PC-3 (cell line): Measurements from ENCODE around the gene SPATA20. TPM values are rescaled to one million over a fixed set of nuclear protein-coding genes. Genes with fewer than 3 reads are reported as not detected.

Experiments used
- ATAC-seq: fragments of 200-7000 bp; cut with Tn5 transposase; 2 replicates; pipeline ENCODE4 v1.9.1; 2020; ENCODE audit warnings: mild to moderate bottlenecking, moderate library complexity
- BruUV-seq: library from RNA; stranded (reverse); fragments of 400-500 nt; replicated peaks from 2 replicates; lab custom pipeline; 2021; lab: Mats Ljungman, UMichigan
- CTCF ChIA-PET: fragments of 300-600 bp; sonication (Branson Sonifier 250); formaldehyde crosslinking; loops from one replicate; lab custom pipeline; 2022; ENCODE audit warnings: antibody characterized with exemption; lab: Charles Lee
- POLR2A ChIA-PET: fragments of 300-600 bp; sonication (Branson Sonifier 250); formaldehyde crosslinking; loops from one replicate; lab custom pipeline; 2022; ENCODE audit warnings: antibody characterized with exemption; ENCODE audit not compliant: unreplicated experiment; lab: Charles Lee
- DNase-seq: peaks from one replicate; pipeline ENCODE4 v3.0.0-alpha.2; 2015
- H2AFZ ChIP-seq: fragments of 300-600 bp; sonication (generic); 2 replicates; pipeline ENCODE4 v1.6.0; 2016; ENCODE audit warnings: antibody characterized with exemption, low read length
- H3F3A ChIP-seq: fragments of 300-600 bp; sonication (generic); one replicate; pipeline ENCODE4 v1.6.0; 2017; ENCODE audit warnings: antibody characterized with exemption, low read length, control low read depth, mild to moderate bottlenecking; ENCODE audit not compliant: unreplicated experiment
- H3K27ac ChIP-seq: fragments of 300-600 bp; sonication (generic); 2 replicates; pipeline ENCODE4 v1.5.1; 2016; ENCODE audit warnings: mild to moderate bottlenecking, low read length
- H3K27me3 ChIP-seq: fragments of 300-600 bp; sonication (generic); 2 replicates; pipeline ENCODE4 v1.6.1; 2016; ENCODE audit warnings: low read length, mixed read lengths
- H3K36me3 ChIP-seq: fragments of 300-600 bp; sonication (generic); 2 replicates; pipeline ENCODE4 v1.6.1; 2016; ENCODE audit warnings: low read depth, mixed run types, low read length, mixed read lengths
- H3K4me1 ChIP-seq: fragments of 300-600 bp; sonication (generic); 2 replicates; pipeline ENCODE4 v1.5.1; 2016; ENCODE audit warnings: low read length; ENCODE audit not compliant: insufficient read depth
- H3K4me2 ChIP-seq: fragments of 300-600 bp; sonication (generic); 2 replicates; pipeline ENCODE4 v1.6.0; 2016; ENCODE audit warnings: low read length
- H3K4me3 ChIP-seq: fragments of 300-600 bp; sonication (generic); 2 replicates; pipeline ENCODE4 v1.5.1; 2016; ENCODE audit warnings: mild to moderate bottlenecking, low read length, mixed read lengths
- H3K79me2 ChIP-seq: fragments of 300-600 bp; sonication (generic); 2 replicates; pipeline ENCODE4 v1.6.1; 2017; ENCODE audit warnings: low read length, mixed read lengths
- H3K9ac ChIP-seq: fragments of 300-600 bp; sonication (generic); 2 replicates; pipeline ENCODE4 v1.6.0; 2016; ENCODE audit warnings: mild to moderate bottlenecking, low read length
- H3K9me2 ChIP-seq: fragments of 300-600 bp; sonication (generic); replicated peaks from 2 replicates; pipeline ENCODE4 v1.6.1; 2016; ENCODE audit warnings: mixed run types, low read length, mixed read lengths
- H3K9me3 ChIP-seq: fragments of 300-600 bp; sonication (generic); 2 replicates; pipeline ENCODE4 v1.6.1; 2016; ENCODE audit warnings: low read length, mixed read lengths
- H4K20me1 ChIP-seq: fragments of 300-600 bp; sonication (generic); 2 replicates; pipeline ENCODE4 v1.6.1; 2016; ENCODE audit warnings: low read length, mixed read lengths
- EZH2 ChIP-seq: fragments of 300-600 bp; sonication (generic); IDR thresholded peaks from one replicate; pipeline ENCODE4 v1.6.1; 2017; ENCODE audit warnings: antibody characterized with exemption, mild to moderate bottlenecking, low read length; ENCODE audit not compliant: unreplicated experiment
- EZH2phosphoT487 ChIP-seq: fragments of 300-600 bp; sonication (generic); IDR thresholded peaks from 2 replicates; pipeline ENCODE4 v1.6.1; 2018; ENCODE audit warnings: mild to moderate bottlenecking, antibody characterized with exemption, low read length, borderline replicate concordance
- intact Hi-C: fragments of 100-400 bp; cut with micrococcal nuclease; formaldehyde crosslinking; loops from 2 replicates; pipeline ENCODE4 v1.9.0; 2023
- total RNA-seq: library from RNA; depleted of rRNA; stranded (reverse); fragments of >200 nt; gene quantifications from 2 replicates; pipeline ENCODE4 v1.2.3, GENCODE V29; 2014
- TF ChIP-seq, protein P1 (sequence below): fragments of 300-600 bp; sonication (generic); conservative IDR thresholded peaks from 2 replicates; pipeline ENCODE4 v1.5.1; 2017; ENCODE audit warnings: antibody characterized with exemption, low read depth, mild to moderate bottlenecking, low read length

SPATA20 gene
- total RNA-seq, 1 experiment from 2014 or later = 115 TPM

DNA sequence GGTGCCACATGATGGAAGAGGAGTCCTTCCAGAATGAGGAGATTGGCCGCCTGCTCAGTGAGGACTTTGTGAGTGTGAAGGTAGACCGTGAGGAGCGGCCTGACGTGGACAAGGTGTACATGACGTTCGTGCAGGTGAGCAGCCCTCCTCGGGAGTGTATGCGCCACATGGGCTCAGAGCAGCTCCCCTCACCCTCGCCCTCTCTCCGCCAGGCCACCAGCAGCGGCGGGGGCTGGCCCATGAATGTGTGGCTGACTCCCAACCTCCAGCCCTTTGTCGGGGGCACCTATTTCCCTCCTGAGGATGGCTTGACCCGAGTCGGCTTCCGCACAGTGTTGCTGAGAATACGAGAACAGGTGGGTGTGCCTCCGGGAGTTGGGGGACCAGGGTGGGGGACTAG is 1.9 kb downstream of the SPATA20 start:
- H3K4me3 ChIP-seq = no peak overlapping the region
- ATAC-seq (no peak), DNase-seq (no peak)
- H3K27me3 ChIP-seq = no peaks in the 10 kb centered on the region
- H4K20me1 ChIP-seq = no peaks in the 10 kb centered on the region
- H3K4me2 ChIP-seq = no peak overlapping the region
- peaks cover 13% of the 10 kb centered on the region for H3K79me2 ChIP-seq
- H3K9ac ChIP-seq = no peak overlapping the region
- peaks cover 12% of the 10 kb centered on the region for H3K4me1 ChIP-seq
- no peak overlapping the region for H2AFZ ChIP-seq
- no TSS peak for BruUV-seq
- CTCF ChIA-PET = interaction anchor here (0.6 kb wide), 1 partner anchor 76 kb away, joined by 3 read pairs; no protein-coding TSS in a partner anchor
- peaks cover 8% of the 10 kb centered on the region for H3K36me3 ChIP-seq
- H3K27ac ChIP-seq = no peak overlapping the region
- no peaks in the 10 kb centered on the region for H3F3A ChIP-seq
- intact Hi-C loops = no loop called here
- no peaks in the 10 kb centered on the region for H3K9me2 ChIP-seq
- no peaks in the 10 kb centered on the region for H3K9me3 ChIP-seq
- POLR2A ChIA-PET = no interaction called here
- no peak for TF ChIP-seq EZH2phosphoT487
- no peak for TF ChIP-seq EZH2
- TF ChIP-seq, protein P1, sequence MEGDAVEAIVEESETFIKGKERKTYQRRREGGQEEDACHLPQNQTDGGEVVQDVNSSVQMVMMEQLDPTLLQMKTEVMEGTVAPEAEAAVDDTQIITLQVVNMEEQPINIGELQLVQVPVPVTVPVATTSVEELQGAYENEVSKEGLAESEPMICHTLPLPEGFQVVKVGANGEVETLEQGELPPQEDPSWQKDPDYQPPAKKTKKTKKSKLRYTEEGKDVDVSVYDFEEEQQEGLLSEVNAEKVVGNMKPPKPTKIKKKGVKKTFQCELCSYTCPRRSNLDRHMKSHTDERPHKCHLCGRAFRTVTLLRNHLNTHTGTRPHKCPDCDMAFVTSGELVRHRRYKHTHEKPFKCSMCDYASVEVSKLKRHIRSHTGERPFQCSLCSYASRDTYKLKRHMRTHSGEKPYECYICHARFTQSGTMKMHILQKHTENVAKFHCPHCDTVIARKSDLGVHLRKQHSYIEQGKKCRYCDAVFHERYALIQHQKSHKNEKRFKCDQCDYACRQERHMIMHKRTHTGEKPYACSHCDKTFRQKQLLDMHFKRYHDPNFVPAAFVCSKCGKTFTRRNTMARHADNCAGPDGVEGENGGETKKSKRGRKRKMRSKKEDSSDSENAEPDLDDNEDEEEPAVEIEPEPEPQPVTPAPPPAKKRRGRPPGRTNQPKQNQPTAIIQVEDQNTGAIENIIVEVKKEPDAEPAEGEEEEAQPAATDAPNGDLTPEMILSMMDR = no peak

DNA sequence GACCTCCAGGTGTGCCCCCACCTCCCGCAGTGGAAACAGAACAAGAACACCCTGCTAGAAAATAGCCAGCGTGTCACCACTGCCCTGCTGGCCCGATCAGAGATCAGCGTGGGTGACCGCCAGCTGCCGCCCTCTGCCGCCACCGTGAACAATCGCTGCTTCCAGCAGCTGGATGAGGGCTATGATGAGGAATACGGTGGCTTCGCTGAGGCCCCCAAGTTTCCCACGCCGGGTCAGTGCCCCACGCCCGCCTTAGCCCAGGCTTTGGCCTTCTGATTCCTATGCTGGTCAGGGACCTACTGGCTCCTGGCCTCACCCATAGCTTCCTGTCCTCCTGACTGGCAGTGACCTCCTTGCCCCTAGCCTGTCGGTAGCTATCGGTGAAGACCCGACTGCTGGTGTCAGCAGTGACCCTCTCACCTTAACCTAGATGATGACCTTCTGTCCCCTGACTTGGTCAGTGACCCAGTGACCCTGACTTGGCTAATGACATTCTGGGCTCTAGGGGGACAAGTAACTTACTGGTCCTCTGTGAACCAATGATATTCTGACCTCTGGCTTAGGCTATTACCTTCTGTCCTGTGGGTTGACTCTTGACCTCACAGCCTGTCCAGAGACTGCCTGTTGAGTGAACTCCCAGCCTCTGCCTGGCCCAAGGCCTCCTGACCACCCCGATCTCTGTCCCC is 2.4 kb downstream of the SPATA20 start:
- TF ChIP-seq, protein P1 = no peak
- TF ChIP-seq EZH2 (no peak), EZH2phosphoT487 (no peak)
- peaks cover 12% of the 10 kb centered on the region for H3K4me1 ChIP-seq
- no peaks in the 10 kb centered on the region for H3K27me3 ChIP-seq
- H3K4me3 ChIP-seq = no peak overlapping the region
- ATAC-seq = no peak
- POLR2A ChIA-PET = no interaction called here
- peaks cover 8% of the 10 kb centered on the region for H3K36me3 ChIP-seq
- no peak overlapping the region for H3K27ac ChIP-seq
- H3K9me3 ChIP-seq = no peaks in the 10 kb centered on the region
- DNase-seq = no peak
- H2AFZ ChIP-seq = no peak overlapping the region
- H3F3A ChIP-seq = no peaks in the 10 kb centered on the region
- H4K20me1 ChIP-seq = no peaks in the 10 kb centered on the region
- H3K79me2 ChIP-seq = peaks cover 13% of the 10 kb centered on the region
- no peaks in the 10 kb centered on the region for H3K9me2 ChIP-seq
- intact Hi-C loops = no loop called here
- CTCF ChIA-PET = interaction anchor here (0.6 kb wide), 1 partner anchor 75 kb away, joined by 3 read pairs; no protein-coding TSS in a partner anchor
- no peak overlapping the region for H3K4me2 ChIP-seq
- H3K9ac ChIP-seq = no peak overlapping the region
- BruUV-seq = no TSS peak

DNA sequence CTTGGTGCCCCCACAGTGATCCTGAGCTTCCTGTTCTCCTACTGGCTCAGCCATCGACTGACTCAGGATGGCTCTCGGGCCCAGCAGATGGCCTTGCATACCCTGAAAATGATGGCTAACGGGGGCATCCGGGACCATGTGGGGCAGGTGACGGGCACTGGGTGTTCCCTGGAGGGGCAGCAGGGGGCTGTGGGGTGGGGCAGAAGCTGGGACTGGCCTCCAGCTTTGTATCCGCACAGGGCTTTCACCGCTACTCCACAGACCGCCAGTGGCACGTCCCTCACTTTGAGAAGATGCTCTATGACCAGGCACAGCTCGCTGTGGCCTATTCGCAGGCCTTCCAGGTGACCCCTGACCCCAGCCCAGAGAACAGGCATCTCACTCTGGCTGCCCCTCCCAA is 3.0 kb downstream of the SPATA20 start:
- ChIA-PET CTCF (interaction anchor here (1.2 kb wide), 2 partner anchors 132 to 146 kb away, joined by 3 to 5 read pairs; no protein-coding TSS in a partner anchor), POLR2A (no interaction called here)
- Histone ChIP-seq H3K27me3 (no peaks in the 10 kb centered on the region), H2AFZ (no peak overlapping the region), H3K27ac (no peak overlapping the region), H3K4me1 (peaks cover 12% of the 10 kb centered on the region), H3K9me3 (no peaks in the 10 kb centered on the region), H3K9ac (no peak overlapping the region), H3K79me2 (peaks cover 13% of the 10 kb centered on the region), H3K4me3 (no peak overlapping the region), H4K20me1 (no peaks in the 10 kb centered on the region), H3F3A (no peaks in the 10 kb centered on the region), H3K4me2 (no peak overlapping the region), H3K36me3 (peaks cover 8% of the 10 kb centered on the region), H3K9me2 (no peaks in the 10 kb centered on the region)
- no peak for DNase-seq
- ATAC-seq = no peak
- TF ChIP-seq EZH2phosphoT487 (no peak), EZH2 (no peak)
- TF ChIP-seq, protein P1 = no peak
- intact Hi-C loops = no loop called here
- no TSS peak for BruUV-seq
